ENCODE results near the gene LARP4B. TPM values are rescaled to one million over a fixed set of nuclear protein-coding genes. Genes with fewer than 3 reads are reported as not detected.

The LARP4B gene
- total RNA-seq, 2 experiments from 2014 or later, result 101 to 104 TPM

DNA sequence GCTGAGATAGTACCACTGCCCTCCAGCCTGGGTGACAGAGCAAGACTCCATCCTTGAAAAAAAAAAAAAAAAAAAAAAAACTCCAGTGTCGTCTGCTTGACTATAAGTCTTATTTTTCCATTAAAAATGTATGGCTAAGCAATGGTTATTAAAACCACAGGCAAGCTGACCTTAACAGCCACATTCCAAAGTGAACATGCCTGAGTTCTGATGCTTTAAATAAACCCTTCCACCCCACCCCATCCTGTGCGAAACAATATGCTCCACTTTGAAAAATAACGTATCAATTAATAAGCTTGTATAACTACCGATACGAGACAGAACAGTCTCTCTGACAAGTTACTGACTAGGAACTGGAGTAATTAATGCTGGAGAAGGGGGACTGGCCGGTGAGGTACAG lies 63.7 kb downstream of the LARP4B start:
- TF ChIP-seq, protein P1, sequence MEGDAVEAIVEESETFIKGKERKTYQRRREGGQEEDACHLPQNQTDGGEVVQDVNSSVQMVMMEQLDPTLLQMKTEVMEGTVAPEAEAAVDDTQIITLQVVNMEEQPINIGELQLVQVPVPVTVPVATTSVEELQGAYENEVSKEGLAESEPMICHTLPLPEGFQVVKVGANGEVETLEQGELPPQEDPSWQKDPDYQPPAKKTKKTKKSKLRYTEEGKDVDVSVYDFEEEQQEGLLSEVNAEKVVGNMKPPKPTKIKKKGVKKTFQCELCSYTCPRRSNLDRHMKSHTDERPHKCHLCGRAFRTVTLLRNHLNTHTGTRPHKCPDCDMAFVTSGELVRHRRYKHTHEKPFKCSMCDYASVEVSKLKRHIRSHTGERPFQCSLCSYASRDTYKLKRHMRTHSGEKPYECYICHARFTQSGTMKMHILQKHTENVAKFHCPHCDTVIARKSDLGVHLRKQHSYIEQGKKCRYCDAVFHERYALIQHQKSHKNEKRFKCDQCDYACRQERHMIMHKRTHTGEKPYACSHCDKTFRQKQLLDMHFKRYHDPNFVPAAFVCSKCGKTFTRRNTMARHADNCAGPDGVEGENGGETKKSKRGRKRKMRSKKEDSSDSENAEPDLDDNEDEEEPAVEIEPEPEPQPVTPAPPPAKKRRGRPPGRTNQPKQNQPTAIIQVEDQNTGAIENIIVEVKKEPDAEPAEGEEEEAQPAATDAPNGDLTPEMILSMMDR (IDR thresholded peaks at IDR 0.05), result no peak
- no peak for DNase-seq
- Mint-ChIP-seq H3K9me3 (no peaks in the 10 kb centered on the region), H3K27ac (no peak overlapping the region), H3K4me1 (ENCODE audit: low read depth) (peaks cover 21% of the 10 kb centered on the region), H3K27me3 (no peaks in the 10 kb centered on the region), H3K4me3 (no peak overlapping the region), H3K36me3 (ENCODE audit: low read depth) (peaks cover 49% of the 10 kb centered on the region)
- intact Hi-C loops (cut with micrococcal nuclease), result no loop called here
- CTCF ChIA-PET, result no interaction called here
- ATAC-seq, result no peak
- POLR2A ChIA-PET, result interaction anchor here (1.2 kb wide), 1 partner anchor 39 kb away, joined by 3 read pairs; no protein-coding TSS in a partner anchor

DNA sequence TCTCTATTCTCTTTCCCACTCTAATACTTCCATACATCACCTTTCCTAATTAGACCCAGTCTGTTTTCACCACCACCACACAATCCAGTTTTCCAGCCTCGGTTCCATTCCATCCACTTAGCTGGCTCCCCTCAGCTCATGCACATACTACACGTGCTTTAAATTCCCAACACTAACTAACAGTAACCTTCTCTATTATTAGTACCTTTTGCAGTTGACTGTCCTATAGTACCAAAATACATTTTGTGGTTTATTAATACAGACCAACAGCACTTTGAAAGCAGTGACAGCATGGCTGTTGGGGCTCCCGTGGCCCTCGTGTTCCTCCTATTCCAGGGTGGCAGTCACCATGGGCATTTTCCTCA lies 64.9 kb downstream of the LARP4B start:
- ATAC-seq (no peak), DNase-seq (no peak)
- TF ChIP-seq, protein P1 (IDR thresholded peaks at IDR 0.05), result no peak
- intact Hi-C loops (cut with micrococcal nuclease), result no loop called here
- H3K27ac Mint-ChIP-seq, result no peak overlapping the region
- H3K4me3 Mint-ChIP-seq, result no peak overlapping the region
- peaks cover 54% of the 10 kb centered on the region for H3K36me3 Mint-ChIP-seq (ENCODE audit: low read depth)
- ChIA-PET CTCF (no interaction called here), POLR2A (no interaction called here)
- no peaks in the 10 kb centered on the region for H3K9me3 Mint-ChIP-seq
- H3K4me1 Mint-ChIP-seq (ENCODE audit: low read depth), result peaks cover 16% of the 10 kb centered on the region
- H3K27me3 Mint-ChIP-seq, result no peaks in the 10 kb centered on the region

DNA sequence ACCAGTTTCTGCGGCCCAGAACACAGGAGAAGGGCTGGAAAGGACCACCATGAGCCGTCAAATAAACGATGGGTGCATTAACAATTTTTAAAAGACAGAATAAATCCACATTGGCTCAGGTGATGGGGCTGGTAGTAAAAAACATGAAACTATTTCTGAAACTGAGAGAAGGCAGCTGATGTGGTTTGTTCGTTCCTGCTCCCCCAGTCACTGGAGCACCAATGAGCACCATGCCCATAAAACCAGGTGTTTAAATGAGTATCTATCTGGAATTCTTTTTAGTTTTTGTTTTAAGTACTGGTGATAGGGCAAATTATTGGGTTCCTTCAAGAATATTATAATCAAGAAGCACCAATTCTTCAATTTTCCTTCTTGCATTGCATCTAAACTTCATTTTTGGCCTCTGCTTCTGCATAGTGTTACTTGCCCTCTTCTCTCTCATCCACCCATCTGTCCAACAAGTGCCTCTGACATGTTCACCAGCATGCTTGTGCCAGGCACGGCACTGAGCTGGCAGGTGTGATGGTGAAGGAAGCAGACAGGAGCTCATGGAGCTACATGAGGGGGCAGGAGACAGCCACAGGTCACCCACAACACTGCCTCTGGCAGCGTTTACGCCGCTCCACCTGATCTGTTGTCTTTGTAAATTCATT lies 65.5 kb downstream of the LARP4B start:
- Mint-ChIP-seq H3K36me3 (ENCODE audit: low read depth) (peaks cover 52% of the 10 kb centered on the region), H3K27me3 (no peaks in the 10 kb centered on the region), H3K27ac (peak overlapping the region; percentile 28), H3K4me1 (ENCODE audit: low read depth) (peaks cover 12% of the 10 kb centered on the region), H3K4me3 (no peak overlapping the region), H3K9me3 (no peaks in the 10 kb centered on the region)
- ATAC-seq, result no peak
- intact Hi-C loops (cut with micrococcal nuclease), result no loop called here
- ChIA-PET POLR2A (no interaction called here), CTCF (no interaction called here)
- DNase-seq, result no peak
- TF ChIP-seq, protein P1 (IDR thresholded peaks at IDR 0.05), result no peak

DNA sequence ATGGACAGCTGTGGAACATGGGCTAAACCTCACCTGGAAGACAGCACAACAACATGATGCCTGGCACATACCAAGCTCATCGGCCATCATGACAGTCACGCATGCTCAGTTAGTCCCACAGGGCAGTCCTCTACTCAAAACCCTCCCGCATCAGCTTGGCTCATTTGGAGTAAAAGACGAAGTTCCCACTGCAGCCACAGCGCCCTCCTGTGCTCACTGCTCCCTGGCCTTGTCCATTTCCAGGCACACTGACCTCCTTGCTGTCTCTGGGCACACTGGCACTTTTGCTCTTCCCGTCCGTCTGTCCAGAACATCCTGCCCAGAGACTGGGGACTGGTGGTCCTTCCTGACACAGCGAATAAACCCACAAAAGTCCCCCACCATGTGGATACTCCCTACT lies 66.2 kb downstream of the LARP4B start:
- Mint-ChIP-seq H3K4me3 (no peak overlapping the region), H3K4me1 (ENCODE audit: low read depth) (peaks cover 11% of the 10 kb centered on the region), H3K27ac (peak overlapping the region; percentile 28), H3K36me3 (ENCODE audit: low read depth) (peaks cover 51% of the 10 kb centered on the region), H3K9me3 (no peaks in the 10 kb centered on the region), H3K27me3 (no peaks in the 10 kb centered on the region)
- ChIA-PET CTCF (no interaction called here), POLR2A (no interaction called here)
- TF ChIP-seq, protein P1 (IDR thresholded peaks at IDR 0.05), result no peak
- intact Hi-C loops (cut with micrococcal nuclease), result no loop called here
- no peak for ATAC-seq
- DNase-seq, result no peak

DNA sequence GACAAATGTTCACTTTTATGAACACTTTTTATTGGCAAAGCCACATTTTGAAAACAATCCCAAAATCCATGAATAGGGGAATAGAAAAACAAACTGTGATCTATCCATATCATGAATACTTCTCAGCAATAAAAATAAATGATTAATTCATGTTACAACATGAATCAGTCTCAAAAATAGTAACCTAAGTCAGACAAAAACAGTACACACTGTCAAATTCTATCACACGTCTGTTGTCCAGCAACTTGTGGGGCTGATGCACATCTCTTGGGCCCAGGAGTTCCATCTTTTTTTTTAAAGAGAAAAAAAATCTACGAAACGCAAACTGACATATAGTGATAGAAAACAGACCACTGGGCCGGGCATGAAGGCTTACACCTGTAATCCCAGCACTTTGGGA lies 71.0 kb downstream of the LARP4B start:
- no peaks in the 10 kb centered on the region for H3K9me3 Mint-ChIP-seq
- H3K27ac Mint-ChIP-seq, result no peak overlapping the region
- DNase-seq (no peak), ATAC-seq (no peak)
- POLR2A ChIA-PET, result no interaction called here
- H3K4me1 Mint-ChIP-seq (ENCODE audit: low read depth), result peaks cover 14% of the 10 kb centered on the region
- no peaks in the 10 kb centered on the region for H3K27me3 Mint-ChIP-seq
- H3K36me3 Mint-ChIP-seq (ENCODE audit: low read depth), result peaks cover 57% of the 10 kb centered on the region
- CTCF ChIA-PET, result no interaction called here
- TF ChIP-seq, protein P1 (IDR thresholded peaks at IDR 0.05), result no peak
- no peak overlapping the region for H3K4me3 Mint-ChIP-seq
- intact Hi-C loops (cut with micrococcal nuclease), result no loop called here

All from activated CD8-positive, alpha-beta T cell treated with anti-CD3 and anti-CD28 coated beads for 36 hours (primary cell).